Measurements from ENCODE around the gene CAMK4.

- TF ChIP-seq POLR2A (IDR thresholded peaks at IDR 0.05) (no peak), EP300 (IDR thresholded peaks at IDR 0.05) (no peak), CTCF (IDR thresholded peaks at IDR 0.05) (no peak)
Measured at GRCh38 chr5:111235635-111236034, 11.5 kb downstream of the CAMK4 start.

All from tibial nerve (tissue), 4 donors.